ENCODE data around the gene APOBEC3F.

DNA sequence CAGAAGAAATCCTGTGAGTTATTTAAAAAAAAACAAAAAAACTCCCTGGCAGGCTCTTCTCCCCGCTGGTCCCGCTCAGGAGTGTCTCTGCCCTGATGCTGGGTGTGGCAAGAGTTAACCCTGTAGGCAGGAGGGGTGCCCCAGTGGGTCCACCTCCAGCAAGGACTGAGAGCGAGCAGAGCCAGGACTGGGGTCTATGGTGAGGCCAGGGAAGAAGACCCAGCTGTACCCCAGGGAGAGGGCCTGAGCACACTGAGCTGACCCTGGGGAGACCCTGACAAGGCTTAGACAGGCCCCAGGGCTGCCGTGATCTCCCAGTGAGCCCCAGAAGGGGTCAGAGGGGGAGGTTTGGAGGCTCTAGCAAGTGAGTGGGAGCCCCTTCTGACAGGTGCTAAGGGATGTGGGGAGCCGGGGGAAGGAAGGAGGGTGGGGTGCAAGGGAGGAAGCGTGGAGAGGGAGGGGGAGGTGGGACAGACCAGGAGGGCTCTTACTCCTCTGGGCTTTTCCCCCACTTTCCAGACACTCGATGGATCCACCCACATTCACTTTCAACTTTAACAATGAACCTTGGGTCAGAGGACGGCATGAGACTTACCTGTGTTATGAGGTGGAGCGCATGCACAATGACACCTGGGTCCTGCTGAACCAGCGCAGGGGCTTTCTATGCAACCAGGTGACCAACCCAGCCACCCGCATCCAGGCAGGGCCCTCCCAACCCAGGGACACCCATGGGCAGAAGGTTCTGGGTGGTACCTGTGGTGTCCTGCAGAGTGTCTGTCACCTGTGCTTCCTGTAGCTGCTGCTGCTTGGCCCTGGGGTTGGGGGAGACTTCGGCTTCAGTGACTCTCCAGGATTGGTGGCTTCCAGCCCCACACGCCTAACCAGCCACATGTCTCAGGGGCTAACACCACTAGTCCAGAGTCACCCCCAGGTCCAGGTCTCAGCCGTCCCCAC lies 42.8 kb downstream of the APOBEC3F start:
- TF ChIP-seq, protein P1, sequence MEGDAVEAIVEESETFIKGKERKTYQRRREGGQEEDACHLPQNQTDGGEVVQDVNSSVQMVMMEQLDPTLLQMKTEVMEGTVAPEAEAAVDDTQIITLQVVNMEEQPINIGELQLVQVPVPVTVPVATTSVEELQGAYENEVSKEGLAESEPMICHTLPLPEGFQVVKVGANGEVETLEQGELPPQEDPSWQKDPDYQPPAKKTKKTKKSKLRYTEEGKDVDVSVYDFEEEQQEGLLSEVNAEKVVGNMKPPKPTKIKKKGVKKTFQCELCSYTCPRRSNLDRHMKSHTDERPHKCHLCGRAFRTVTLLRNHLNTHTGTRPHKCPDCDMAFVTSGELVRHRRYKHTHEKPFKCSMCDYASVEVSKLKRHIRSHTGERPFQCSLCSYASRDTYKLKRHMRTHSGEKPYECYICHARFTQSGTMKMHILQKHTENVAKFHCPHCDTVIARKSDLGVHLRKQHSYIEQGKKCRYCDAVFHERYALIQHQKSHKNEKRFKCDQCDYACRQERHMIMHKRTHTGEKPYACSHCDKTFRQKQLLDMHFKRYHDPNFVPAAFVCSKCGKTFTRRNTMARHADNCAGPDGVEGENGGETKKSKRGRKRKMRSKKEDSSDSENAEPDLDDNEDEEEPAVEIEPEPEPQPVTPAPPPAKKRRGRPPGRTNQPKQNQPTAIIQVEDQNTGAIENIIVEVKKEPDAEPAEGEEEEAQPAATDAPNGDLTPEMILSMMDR (IDR thresholded peaks at IDR 0.05), result no peak
- TF ChIP-seq POLR2A (IDR thresholded peaks at IDR 0.05), result no peak
